ENCODE measurements around the gene DIAPH1.

GRCh38 chr5:141590127-141590526, 28.7 kb downstream of the DIAPH1 start:
- TF ChIP-seq, protein P1, sequence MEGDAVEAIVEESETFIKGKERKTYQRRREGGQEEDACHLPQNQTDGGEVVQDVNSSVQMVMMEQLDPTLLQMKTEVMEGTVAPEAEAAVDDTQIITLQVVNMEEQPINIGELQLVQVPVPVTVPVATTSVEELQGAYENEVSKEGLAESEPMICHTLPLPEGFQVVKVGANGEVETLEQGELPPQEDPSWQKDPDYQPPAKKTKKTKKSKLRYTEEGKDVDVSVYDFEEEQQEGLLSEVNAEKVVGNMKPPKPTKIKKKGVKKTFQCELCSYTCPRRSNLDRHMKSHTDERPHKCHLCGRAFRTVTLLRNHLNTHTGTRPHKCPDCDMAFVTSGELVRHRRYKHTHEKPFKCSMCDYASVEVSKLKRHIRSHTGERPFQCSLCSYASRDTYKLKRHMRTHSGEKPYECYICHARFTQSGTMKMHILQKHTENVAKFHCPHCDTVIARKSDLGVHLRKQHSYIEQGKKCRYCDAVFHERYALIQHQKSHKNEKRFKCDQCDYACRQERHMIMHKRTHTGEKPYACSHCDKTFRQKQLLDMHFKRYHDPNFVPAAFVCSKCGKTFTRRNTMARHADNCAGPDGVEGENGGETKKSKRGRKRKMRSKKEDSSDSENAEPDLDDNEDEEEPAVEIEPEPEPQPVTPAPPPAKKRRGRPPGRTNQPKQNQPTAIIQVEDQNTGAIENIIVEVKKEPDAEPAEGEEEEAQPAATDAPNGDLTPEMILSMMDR (conservative IDR thresholded peaks at IDR 0.05): no peak
- no peak for TF ChIP-seq ZFX (IDR thresholded peaks at IDR 0.05)

Data from C4-2B (cell line).